Measurements from ENCODE around the gene SPP2.

Gene SPP2

DNA sequence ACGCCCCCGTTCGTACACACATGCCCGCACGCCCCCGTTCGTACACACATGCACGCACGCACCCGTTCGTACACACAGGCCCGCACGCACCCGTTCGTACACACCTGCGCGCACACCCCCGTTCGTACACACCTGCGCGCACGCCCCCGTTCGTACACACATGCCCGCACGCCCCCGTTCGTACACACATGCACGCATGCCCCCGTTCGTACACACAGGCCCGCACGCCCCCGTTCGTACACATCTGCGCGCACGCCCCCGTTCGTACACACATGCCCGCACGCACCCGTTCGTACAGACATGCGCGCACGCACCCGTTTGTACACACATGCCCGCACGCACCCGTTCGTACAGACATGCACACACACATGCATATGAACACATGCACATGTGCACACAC is 45.7 kb downstream of the SPP2 start:
- DNase-seq, result no peak

DNA sequence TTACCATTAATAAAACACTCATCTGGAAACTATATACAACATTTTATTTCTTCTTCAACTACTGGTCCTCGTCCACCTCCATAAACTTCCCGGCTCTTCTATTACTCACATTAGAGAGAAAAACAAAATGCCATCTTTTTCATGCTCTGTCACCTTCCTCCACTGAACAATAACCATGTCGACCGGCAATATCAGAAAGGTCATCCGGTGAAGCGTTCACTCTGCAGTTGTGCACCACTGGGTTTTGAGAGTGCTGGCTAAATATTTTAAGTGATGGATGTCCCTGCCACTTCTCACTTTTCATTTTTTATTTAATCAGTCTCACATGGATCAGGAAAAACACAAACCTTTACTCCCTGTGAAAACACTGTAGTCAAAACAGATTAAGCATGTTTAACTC is 48.2 kb downstream of the SPP2 start:
- no peak for DNase-seq

DNA sequence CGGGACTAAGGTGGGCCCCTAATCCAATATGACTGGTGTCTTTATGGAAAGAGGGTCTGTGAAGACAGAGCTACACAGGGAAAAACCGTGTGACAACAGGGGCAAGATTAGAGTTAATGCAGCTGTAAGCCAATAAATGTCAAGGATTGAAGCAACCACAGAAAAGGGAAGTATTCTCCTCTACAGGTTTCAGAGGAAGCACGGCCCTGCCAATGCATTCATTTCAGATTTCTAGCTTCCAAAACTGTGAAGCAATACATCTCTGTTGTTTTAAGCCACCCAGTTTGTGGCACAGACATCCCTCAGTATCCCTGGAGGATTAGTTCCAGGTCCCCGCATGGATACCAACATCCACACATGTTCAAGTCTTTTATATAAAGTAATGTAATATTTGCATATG is 48.8 kb downstream of the SPP2 start:
- no peak for DNase-seq

DNA sequence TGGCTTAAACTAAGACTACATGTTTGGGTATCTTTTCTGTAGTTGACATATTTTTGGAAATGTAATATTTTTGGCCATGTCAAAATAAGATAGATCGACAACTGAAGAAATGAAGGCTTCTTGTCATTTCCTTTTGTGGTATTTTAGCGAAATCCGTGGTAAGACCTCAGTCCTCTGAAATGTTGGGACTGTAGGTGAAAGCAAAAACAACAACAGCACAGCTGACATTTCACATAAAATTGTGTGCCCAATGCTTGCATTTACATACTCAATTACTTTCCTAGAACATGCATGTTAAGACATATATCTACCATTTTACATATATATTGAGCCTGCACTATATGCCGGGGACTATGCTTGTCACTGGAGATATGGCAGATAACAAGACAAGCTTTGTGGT is 50.2 kb downstream of the SPP2 start:
- DNase-seq, result no peak

DNA sequence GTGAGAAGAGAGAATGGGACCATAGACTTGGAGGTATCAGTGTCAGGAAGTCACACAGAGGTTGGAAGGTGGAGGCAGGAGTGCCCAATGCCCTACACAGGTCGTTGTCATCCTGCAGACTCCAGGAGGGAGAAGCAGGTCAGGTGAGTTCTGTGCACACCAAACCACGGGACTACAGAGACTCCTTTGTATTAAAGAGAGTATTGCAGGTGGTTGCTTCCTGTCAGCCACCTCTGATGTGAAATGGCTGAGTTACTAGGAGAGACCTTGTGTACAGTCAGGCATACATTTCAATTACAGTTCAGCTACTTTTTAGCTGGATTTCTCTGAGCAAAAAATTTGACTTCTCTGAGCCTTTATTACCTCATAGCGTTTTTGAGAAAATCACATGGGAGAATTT is 51.6 kb downstream of the SPP2 start:
- no peak for DNase-seq

DNA sequence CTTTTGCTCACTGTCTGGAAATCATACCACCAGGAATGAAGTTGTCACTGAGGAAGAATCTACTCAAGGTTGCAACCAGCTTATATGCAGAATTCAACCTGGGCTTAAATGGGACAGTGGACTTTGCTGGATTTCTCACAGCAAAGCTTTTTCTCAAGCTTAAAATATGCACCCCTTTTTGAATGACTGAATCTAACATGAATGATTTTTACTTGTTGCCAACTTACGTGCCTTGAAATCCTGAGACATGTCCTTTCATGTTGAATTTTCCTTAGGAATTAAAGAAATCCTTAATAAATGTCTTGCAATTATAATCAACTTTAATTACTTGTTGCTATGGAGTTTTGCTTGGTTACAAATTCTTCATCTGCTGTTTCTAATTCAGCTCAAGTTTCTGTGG is 57.4 kb downstream of the SPP2 start:
- DNase-seq, result no peak

DNA sequence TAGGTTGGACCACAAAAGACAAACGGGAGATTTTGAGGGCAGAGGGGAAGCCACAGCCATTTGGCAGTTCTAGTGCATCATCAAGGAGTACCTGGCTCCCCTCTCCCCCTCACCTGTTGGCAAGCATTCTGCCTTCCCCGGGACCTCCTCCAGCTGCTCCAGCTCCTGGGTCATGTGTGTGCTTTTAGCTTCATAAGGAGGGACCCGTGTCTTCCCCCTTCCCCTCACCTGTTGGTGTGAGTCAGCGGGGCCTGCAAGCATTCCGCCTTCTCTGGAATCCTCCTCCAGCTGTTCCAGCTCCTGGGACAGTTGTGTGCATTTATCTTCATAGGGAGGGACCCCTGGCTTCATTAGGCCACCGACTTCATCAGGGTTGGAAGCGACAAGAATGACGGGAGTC is 58.8 kb downstream of the SPP2 start:
- no peak for DNase-seq

DNA sequence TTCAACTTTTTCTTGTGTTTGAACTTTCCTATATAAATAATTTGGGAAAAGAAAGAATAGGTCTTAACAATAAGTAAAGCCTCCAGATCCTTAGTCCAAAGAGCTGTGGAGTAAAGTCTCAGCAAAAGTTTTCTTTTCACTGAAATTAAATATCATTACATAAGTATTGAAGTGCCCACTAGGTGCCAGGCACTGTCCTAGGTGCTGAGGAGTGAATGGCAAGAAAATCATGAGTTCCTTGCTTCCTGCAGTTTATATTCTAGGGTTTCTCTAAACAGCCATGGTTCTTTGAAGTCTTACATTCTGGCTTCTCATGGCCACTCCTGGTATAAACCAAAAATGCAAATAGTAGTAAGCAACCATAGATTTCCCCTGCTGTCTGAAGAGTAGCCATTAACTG is 59.7 kb downstream of the SPP2 start:
- no peak for DNase-seq

DNA sequence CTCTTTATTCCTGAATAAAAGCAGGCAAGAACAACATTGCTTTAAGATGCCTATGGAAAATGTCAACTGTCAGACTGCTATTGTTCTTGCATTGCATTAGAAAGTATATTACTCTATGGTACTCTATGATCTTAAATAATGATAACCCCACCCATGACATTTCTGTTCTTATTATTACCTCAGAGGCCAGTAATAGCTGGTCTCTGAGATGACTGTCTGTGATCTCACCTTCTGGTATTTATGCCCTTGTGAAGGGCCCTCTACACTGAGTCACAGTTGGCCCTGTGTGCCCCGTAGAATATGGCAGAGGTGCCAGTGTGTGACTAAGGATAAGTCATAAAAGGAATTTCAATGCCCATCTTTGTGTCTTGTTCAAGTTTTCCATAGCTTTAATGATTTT is 61.0 kb downstream of the SPP2 start:
- DNase-seq, result no peak

DNA sequence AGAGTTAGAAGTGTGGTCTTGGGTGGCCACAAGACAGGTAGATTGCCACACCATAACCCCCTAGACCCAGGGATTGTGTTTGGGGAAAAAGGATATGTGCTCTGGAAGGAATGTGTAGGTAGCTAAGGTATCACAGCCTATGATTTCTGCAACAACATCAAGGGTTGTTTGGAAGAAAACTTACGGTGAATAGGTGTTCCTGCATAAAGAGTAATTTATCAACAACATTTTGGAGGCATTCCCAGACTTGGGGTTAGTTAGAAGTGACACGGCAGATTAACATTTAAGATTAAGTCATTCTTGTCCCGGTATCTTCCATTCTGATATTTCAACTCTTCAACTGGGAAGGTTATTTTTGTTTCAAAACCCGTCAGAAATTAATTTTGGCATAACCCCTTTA is 65.5 kb downstream of the SPP2 start:
- DNase-seq, result no peak

DNA sequence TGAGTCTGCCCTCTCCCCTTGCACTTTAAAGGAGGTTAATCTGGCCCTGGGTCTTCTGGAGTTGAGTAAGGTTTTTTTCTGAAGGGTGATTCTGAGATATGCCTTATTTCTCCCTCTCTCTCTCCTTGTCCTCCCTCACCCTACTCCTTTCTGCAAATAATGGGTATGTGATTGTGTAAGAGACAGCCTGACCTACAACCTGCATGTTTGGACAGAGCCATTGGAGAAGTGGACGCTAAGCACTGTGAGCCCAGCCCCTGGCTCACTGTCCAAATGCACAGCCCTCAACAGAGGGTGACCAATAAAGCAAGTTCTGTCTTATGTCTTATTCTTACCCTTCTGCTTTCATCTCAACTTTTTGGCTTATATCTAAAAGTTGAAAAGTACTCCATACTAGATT is 71.5 kb downstream of the SPP2 start:
- DNase-seq, result no peak

DNA sequence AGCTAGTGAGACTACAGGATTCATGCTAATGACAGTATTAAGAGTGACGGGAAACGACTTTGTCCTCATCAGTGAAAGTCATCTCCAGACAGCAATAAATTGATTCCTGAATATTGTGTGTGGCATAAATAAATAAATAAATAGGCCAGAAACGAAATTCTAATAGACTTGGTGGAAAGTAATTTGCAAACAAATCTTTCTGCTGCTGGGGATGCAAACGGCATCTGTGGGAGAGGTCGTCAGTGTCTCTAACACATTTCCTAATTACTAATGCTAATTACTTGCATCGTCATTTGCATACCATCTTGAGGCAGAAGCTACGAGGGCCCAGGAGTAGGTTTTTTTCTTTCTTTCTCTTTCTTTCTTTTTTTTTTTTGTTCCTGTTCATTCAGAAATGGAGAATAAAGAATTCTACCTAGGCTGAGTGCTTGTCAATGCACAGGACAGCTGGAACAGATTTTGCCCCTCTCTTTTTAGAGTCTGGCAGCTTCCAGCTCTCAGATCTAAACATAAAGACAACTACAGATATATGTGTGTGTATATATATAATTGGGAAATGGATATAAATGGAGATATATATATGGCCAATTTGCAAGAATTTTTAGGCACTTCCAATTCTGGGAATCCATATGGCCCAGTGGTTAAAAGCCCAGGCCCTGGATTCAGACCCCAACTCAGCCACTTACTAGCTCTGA is 75.1 kb downstream of the SPP2 start:
- DNase-seq, result no peak

DNA sequence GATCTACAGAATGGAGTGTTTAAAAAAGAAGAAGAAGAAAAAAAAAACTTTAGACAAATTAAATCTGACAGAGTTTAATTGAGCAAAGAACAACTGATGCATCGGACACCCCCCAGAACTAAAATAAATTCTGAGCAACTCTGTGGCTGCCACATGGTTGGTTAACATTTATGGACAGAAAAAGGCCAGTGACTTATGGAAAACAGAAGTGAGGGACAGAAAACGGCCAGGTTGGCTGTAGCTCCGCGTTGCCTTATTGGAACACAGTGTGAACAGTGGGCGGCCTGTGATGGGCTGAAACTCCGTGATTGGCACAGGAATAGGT is 75.6 kb downstream of the SPP2 start:
- DNase-seq, result no peak
